Gastroesophageal sphincter (tissue), 3 donors: ENCODE measurements around the gene SCFD2.

Experiments used
- CTCF ChIP-seq, 4 experiments: fragments of 200-600 bp in 2 of 4; fragments of 450-650 bp in 2 of 4; sonication (generic) in 1 of 4; IDR thresholded peaks; one replicate each; pipeline ENCODE4 v1.5.1; 2017 to 2019; ENCODE audit warnings: antibody characterized with exemption in 4 of 4, mild to moderate bottlenecking in 2 of 4, moderate library complexity in 2 of 4
- POLR2AphosphoS5 ChIP-seq: sonication (generic); formaldehyde crosslinking; IDR thresholded peaks from one replicate; pipeline ENCODE4 v1.6.1; 2017; ENCODE audit warnings: antibody characterized with exemption

GRCh38 chr4:52825460-52826090, 540.3 kb downstream of the SCFD2 start:
- TF ChIP-seq POLR2AphosphoS5 = no peak
- TF ChIP-seq CTCF (IDR thresholded peaks at IDR 0.05) = no peak
